ENCODE data around the gene SDF4.
A peak's percentile ranks its signal among the peaks of the same experiment; 100 is the strongest.
"Not testable (repeated sequence)": the region's sequence is repeated elsewhere in the genome, so short reads cannot be mapped to it uniquely, and the experiment has no call there.

The SDF4 gene

DNA sequence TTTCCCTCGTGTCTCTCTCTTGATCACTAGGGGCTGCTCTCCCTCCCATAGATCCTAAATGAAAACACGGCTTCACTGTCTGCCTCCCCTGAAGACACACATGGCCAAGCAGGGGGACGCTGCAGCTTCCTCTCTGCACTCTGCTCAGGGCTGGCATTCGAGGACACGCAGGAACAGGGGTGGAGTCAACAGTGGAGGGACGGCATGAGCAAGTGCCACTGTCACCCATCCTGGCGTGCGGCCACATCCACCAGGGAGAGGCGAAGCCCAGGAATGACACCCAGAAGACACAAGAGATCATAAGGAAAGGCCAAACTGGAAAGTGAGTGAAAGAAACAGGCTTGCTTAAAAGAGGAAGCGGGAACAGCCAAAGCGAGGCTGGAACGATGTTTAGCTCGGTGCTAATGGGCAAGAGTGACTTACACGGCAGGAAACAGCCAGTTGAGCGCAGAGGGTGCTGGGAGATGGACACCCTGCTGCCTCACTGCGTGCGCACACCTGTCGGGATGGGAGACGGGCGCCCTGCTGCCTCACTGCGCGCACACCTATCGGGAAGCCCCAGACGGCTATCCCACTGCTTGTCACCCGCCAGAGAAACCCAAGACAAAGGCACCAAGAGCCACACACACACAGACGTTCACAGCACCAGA lies 28.3 kb upstream of the SDF4 start:
- DNase-seq (ENCODE audit: low read depth): no peak

GRCh38 chr1:1259540-1259939 lies 27.7 kb upstream of the SDF4 start:
- DNase-seq (ENCODE audit: low read depth): no peak

- DNase-seq (ENCODE audit: low read depth): no peak
Measured at GRCh38 chr1:1259119-1259488, 27.3 kb upstream of the SDF4 start.

- no peak for DNase-seq (ENCODE audit: low read depth)
Measured at GRCh38 chr1:1256956-1257871, 25.4 kb upstream of the SDF4 start.

DNA sequence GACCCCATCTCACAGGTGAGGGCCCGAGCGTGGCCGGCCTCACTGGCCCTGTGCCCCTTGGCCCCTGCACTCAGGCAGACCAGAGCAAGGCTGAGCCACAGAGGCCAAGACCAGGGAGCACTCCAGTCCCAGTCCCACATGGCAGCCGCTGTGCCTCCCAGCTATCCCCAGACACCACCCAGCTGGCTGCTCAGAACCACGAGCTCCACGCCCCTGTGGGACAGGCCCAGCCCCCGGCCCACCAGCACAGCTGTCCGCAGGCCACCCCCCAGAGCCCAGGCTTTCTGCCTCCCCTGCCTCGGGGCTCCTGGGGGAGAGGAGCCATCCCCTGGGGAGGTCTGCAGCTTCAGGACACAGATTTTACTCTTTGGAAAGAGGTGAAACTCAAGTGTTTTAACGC lies 23.8 kb upstream of the SDF4 start:
- no peak for DNase-seq (ENCODE audit: low read depth)

GRCh38 chr1:1255078-1255477 lies 23.3 kb upstream of the SDF4 start:
- DNase-seq (ENCODE audit: low read depth): no peak

DNA sequence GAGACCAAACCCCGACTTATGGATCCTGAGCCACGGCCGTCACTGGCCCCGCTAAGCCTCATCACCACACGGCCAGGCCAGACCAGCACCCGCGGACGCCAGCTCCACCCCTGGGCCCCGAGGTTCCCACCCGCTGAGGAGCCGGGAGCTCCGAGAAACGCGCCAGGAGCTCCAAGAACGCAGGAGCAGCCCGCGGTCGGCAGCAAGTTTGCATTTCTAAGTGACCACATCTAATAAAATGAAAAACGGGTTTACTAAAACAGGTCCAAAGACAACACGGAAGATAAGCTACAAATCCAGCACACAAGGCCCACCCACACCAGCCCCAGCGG lies 22.8 kb upstream of the SDF4 start:
- DNase-seq (ENCODE audit: low read depth): no peak

DNA sequence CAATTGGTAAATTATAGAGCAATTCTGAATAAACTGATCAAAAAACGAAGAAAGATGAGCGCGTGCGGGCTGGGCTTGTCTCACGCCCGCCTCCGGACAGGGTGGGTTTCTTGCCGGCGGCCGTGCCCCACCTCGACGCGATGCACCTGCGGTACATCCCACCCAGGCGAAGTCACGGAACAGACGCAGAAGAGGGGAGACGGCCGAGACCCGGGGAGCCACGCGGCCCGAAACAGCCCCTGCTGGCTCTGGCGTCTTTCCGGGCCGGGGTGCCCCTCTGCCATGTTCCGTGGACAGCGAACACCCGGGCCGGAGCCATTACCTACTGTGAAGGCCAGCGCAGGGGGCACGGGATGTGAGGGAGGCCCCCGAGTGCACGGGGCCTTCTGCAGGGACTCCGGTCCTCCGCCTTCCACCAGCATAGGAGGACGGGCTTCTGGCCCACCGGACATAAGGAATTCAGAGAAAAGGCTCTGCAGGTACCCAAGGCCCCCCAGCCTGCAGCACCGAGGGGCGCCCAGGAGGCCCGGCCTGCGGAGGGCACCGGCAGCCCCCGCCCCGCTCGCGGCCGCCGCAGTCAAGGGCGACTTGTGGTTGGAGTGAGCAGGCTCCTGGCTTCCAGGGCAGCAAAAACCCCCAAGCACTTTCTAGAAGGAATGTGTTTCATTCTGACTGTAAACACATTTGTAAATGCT lies 22.3 kb upstream of the SDF4 start:
- DNase-seq (ENCODE audit: low read depth): no peak

DNA sequence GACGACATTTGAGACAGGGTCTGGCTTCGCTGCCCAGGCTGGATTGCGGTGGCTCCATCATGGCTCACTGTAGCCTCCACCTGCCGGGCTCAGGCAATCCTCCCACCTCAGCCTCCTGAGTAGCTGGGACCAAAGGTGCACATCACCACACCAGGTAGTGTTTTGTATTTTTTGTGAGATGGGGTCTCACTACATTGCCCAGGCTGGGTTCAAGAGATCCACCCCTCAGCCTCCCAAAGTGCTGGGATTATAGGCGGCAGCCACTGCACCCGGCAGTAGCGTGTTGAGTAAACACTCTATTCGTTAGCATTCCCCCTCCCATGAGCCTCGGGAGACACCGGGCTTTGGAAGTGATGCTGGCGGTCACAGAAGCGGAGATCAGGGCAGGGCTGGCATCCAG lies 21.5 kb upstream of the SDF4 start:
- DNase-seq (ENCODE audit: low read depth): no peak

- peak; percentile 54 for DNase-seq (ENCODE audit: low read depth)
Measured at GRCh38 chr1:1250786-1251284, 19.0 kb upstream of the SDF4 start.

DNA sequence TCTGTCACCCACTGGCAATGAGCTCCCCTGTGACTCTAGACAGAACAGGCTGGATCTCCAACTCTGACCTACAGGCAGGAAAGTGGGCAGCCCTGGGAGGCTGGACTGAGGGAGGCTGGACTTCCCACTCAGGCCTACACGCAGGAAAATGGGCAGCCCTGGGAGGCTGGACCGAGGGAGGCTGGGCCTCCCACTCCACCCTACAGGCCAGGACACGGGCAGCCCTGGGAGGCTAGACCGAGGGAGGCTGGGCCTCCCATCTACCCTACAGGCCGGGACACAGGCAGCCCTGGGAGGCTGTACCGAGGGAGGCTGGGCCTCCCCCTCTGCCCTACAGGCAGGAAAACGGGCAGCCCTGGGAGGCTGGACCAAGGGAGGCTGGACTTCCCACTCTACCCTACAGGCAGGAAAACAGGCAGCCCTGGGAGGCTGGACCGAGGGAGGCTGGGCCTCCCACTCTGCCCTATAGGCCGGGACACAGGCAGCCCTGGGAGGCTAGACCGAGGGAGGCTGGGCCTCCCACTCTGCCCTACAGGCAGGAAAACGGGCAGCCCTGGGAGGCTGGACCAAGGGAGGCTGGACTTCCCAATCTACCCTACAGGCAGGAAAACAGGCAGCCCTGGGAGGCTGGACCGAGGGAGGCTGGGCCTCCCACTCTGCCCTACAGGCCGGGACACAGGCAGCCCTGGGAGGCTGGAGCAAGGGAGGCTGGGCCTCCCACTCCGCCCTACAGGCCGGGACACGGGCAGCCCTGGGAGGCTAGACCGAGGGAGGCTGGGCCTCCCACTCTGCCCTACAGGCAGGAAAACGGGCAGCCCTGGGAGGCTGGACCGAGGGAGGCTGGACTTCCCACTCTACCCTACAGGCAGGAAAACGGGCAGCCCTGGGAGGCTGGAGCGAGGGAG lies 16.5 kb upstream of the SDF4 start:
- DNase-seq (ENCODE audit: low read depth): not testable (repeated sequence)

DNA sequence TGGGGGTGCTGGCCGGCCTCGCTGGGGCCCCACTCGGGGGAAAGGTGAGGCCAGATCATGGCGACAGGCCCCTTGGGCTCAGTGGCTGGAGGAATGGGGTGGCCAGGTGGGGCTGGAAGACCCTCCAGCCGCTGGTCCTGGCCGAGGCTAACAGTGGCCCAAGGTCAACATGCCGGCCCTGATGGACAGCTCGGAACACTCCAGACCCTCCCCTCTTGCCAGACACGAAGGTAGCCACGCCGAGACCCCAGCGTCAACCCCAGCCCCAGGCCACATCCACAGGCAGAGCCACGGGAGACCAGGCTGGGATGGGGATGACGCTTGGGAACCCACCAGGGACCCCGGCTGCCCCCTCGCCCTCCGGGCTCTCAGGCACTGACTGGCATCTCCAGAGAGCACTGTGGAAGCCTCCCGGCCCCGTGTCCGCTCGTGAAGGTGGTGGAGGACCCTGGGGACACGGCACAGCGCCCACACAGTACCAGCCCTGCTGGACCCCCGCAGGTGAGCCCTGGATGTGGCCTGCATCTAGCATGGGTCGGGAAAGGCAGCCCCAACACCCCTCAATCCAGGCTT lies 15.6 kb upstream of the SDF4 start:
- no peak for DNase-seq (ENCODE audit: low read depth)

DNA sequence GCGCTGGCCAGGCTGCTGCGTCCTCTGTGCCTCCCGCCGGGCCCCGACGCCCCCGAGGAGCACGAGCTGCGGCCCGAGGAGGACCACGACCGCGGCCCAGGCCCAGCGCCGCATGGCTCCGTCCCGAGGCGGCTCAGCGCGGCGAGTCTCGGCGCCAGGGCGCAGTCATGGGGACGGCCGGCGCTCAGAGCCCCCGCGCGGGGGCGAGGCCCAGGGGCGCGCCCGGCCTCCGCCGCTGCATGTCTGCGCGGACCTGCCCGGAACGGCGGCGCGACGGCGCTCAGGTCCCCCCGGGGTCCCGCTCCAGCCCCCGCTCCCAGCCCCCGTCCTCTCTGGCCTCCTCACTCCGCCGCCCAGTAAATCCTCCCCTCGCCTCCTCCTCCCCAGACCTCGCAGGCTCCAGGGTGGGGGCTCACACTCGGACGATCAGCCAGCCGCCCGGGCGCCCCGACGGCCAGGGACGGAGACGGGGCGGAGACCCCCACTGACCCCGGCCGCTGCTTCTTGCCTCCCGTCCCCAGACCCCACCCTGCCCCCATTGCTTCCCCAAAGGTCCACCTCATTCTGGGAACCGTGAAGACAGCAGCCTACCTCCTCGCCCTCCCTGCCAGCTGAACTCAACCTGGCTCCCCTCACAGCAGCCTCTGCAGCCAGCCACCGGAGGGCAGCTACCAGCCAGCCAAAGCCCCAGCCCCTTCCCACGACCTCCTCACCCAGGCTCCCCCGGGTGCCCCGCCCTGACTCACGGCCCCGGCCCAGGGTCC lies 15.0 kb upstream of the SDF4 start, which contains the start of gene C1QTNF12:
TSS of gene C1QTNF12 (minus strand) at position 146 of the 764 bp plus-strand sequence. CDS start at position 114, 32 bp downstream.
- DNase-seq (ENCODE audit: low read depth): no peak

DNA sequence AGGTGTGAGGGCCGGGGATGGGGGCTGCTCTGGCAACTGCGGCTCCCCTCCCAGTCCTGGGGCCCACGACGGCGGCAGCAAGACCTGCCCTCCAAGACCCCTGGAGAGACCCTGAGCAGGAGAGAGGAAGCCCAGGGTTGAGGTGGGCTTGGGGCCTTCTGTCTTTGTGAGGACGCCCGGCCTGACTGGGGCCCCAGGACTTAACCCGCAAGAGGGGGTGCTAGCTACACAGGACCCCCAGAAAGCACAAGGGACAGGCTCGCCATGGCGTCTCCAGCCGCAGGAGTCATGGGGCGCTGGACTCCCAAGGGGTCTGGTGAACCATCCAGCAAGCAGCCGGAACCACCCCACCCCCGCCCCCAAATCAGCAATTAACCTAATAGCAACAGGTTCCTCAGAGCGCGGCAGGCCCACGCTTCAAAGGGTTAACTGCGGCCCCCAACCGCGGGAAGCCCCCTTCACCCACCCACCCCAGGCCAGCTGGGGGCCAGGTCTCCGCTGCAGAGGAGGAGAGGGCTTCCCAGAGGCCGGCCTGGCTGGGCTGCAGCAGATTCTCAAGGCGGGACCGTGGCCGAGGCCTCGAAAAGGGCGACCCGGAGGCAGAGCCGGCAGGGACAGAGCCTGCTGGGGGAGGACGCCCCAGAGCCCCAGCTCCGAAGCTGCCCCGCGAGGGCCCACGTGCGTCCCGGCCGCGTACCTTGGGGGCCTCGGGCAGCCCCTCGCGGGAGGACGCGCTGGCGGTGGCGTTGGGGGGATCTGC lies 14.2 kb upstream of the SDF4 start:
- DNase-seq (ENCODE audit: low read depth): no peak

- DNase-seq (ENCODE audit: low read depth): no peak
Measured at GRCh38 chr1:1245178-1245816, 13.5 kb upstream of the SDF4 start.

GRCh38 chr1:1244192-1244811 lies 12.5 kb upstream of the SDF4 start:
- no peak for DNase-seq (ENCODE audit: low read depth)

DNA sequence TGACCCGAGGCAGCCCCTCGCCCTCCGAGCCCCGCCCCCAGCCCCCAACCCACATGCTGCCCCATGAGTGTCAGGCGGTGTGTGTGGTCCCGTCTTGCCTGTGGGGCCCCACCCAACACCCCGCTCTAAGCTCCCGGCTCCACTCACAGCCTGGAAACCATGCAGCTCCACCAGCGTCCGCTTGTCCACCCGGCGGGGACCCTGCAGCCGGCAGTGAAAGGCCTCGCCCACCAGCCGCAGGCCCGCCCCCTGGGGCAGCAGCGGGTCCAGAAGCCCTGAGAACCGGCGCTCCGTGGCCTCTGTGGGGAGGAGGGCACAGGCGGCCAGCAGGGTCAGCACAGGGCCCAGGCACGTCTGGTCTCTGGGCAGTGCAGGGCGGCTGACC lies 12.0 kb upstream of the SDF4 start:
- no peak for DNase-seq (ENCODE audit: low read depth)

- DNase-seq (ENCODE audit: low read depth): no peak
Measured at GRCh38 chr1:1243266-1243660, 11.5 kb upstream of the SDF4 start.

All from activated T-cell treated with anti-CD3 and anti-CD28 coated beads for 24 hours (primary cell).